ENCODE data around the gene RIMKLA.

DNA sequence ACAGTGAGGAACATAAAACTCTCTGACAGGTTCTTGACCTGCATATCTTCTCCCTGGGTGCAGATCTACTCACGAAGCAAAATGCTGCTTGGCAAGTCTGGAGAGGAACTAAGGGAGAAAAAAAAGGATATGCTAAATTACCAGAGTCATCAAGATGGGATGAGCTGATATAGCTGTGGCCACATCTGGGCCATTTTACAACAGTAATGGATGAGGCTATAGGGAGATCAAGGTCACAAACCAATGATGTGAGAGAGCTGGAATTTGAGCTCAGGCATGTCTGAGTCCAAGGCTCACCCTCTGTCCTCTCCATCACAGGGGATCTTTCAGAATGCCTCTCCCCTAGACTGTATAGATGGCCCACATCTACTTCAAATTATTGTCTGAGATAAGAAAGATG is 49.0 kb downstream of the RIMKLA start:
- TF ChIP-seq, protein P1, sequence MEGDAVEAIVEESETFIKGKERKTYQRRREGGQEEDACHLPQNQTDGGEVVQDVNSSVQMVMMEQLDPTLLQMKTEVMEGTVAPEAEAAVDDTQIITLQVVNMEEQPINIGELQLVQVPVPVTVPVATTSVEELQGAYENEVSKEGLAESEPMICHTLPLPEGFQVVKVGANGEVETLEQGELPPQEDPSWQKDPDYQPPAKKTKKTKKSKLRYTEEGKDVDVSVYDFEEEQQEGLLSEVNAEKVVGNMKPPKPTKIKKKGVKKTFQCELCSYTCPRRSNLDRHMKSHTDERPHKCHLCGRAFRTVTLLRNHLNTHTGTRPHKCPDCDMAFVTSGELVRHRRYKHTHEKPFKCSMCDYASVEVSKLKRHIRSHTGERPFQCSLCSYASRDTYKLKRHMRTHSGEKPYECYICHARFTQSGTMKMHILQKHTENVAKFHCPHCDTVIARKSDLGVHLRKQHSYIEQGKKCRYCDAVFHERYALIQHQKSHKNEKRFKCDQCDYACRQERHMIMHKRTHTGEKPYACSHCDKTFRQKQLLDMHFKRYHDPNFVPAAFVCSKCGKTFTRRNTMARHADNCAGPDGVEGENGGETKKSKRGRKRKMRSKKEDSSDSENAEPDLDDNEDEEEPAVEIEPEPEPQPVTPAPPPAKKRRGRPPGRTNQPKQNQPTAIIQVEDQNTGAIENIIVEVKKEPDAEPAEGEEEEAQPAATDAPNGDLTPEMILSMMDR (IDR thresholded peaks at IDR 0.05; ENCODE audit: insufficient read depth, low read depth, low read length) = no peak
- TF ChIP-seq EZH2 (IDR thresholded peaks at IDR 0.05; ENCODE audit: insufficient read depth, low read length) = no peak
